Muscle layer of colon (tissue), 2 donors: ENCODE results near the gene PBXIP1.
"Not testable (repeated sequence)": the region's sequence is repeated elsewhere in the genome, so short reads cannot be mapped to it uniquely, and the experiment has no call there.

Source experiments
- H3K27ac ChIP-seq: one replicate; pipeline ENCODE4 v1.7.0; 2013; ENCODE audit warnings: low read depth, mild to moderate bottlenecking, low read length, moderate library complexity
- H3K27me3 ChIP-seq, 2 donors: one replicate each; pipeline ENCODE4 v1.7.0; 2013; ENCODE audit warnings: low read length in 2 of 2, mild to moderate bottlenecking in 2 of 2; ENCODE audit not compliant: insufficient read depth in 2 of 2, control insufficient read depth in 1 of 2
- H3K36me3 ChIP-seq: one replicate; pipeline ENCODE4 v1.7.0; 2013; ENCODE audit warnings: mild to moderate bottlenecking, low read length; ENCODE audit not compliant: insufficient read depth
- H3K4me1 ChIP-seq: one replicate; pipeline ENCODE4 v1.7.0; 2013; ENCODE audit warnings: mild to moderate bottlenecking, low read length; ENCODE audit not compliant: insufficient read depth
- H3K4me3 ChIP-seq, 2 donors: one replicate each; pipeline ENCODE4 v1.7.0; 2013; ENCODE audit warnings: low read length in 2 of 2, low read depth in 1 of 2, mild to moderate bottlenecking in 1 of 2, moderate library complexity in 1 of 2
- H3K9ac ChIP-seq: one replicate; pipeline ENCODE4 v1.7.0; 2013; ENCODE audit warnings: low read length
- H3K9me3 ChIP-seq: one replicate; pipeline ENCODE4 v1.7.0; 2013; ENCODE audit warnings: mild to moderate bottlenecking, low read length
- donor health status: abdominal sarcoma.
- donor health status: Adenocarcinoma of cecum.

The PBXIP1 gene

DNA sequence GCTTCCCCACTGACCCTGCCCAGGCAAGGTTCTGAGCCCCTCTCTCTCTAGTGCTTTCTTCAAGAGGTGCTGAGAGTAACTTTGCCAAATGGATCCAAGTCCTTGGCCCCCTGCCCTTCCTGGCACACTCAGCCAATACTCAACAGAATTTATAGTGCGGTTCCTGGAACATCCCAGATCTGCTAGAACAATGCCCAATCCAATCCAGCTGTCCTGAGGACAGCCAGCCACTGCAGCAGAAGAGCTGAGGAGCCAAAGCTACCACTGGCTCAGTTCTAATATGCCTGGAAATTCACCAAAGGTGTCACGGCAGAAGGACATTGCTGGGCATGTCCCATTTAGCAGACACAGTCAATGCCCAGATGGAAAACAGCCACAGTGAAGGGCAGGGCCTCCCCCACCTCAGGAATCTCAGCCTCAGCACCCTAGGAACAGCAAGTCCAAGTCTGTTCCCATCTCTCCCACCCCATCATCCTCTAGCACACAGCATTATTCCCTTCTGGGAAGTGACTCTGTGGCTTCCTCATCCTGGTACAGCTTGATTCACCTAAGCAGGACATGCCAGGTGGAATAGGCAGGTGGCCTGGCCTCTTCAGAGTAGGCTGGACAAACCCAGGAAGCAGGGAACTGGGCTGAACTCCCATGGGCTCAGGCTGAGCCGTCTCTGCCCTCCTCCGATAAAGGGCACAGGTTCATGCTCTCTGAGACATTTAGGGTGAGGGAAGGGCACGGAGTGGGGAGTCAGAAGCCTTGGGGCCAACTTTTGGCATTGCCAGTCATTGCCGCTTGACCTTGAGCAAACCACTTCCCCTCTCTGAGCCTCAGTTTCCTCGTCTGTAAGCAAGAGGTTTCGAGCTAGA, 44.0 kb downstream of the PBXIP1 start:
- Histone ChIP-seq H3K9me3 (no peaks in the 10 kb centered on the region), H3K27ac (no peak overlapping the region), H3K9ac (no peak overlapping the region), H3K36me3 (no peaks in the 10 kb centered on the region), H3K4me3 (no peak overlapping the region), H3K27me3 (no peaks in the 10 kb centered on the region), H3K4me1 (peaks cover 5% of the 10 kb centered on the region)

DNA sequence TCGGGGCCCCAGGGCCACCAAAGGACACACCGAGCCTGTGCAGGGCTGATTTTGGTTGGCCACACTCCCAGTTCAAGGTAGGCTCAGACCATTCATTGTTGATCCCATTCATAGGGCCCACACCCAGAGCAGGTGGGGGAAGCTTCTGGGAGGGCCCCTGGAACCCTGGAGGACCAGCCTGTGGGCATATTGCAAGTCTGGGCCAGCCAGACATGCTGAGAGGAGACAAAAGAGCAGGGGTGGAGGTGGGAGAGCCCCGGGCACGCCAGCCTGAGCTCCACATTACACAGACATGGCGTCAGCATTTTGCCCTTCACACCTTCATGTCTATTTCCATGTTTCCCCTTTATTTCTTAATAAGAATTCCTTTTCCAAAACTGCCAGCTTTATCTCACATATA, 45.0 kb downstream of the PBXIP1 start:
- Histone ChIP-seq H3K27me3 (no peaks in the 10 kb centered on the region), H3K36me3 (no peaks in the 10 kb centered on the region), H3K9me3 (no peaks in the 10 kb centered on the region), H3K4me1 (peaks cover 5% of the 10 kb centered on the region), H3K9ac (no peak overlapping the region), H3K4me3 (no peak overlapping the region), H3K27ac (no peak overlapping the region)

GRCh38 chr1:154908937-154909336, 47.0 kb downstream of the PBXIP1 start:
- Histone ChIP-seq H3K36me3 (no peaks in the 10 kb centered on the region), H3K27ac (no peak overlapping the region), H3K9ac (no peak overlapping the region), H3K4me1 (peaks cover 5% of the 10 kb centered on the region), H3K27me3 (no peaks in the 10 kb centered on the region), H3K4me3 (no peak overlapping the region), H3K9me3 (no peaks in the 10 kb centered on the region)

DNA sequence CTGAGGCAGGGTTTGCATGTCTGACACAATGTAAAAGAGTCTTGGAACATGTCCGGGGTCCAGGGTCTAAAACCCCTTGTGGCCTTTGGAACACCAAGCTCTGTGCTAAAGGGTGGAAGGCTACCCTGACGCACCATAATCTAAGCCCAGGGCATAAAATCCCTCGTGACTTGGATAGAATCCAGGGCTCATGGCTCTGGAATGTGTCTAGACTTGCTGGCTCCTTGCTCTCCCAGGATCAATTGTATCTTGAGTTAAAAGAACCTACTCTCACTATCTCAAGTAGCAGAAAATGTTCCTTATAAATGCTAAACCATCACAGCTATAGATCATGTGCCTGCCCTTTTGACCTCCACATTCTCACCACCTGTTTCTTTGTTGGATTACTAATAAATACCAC, 47.8 kb downstream of the PBXIP1 start:
- not testable (repeated sequence) for H3K4me3 ChIP-seq, H3K4me1 ChIP-seq, H3K27ac ChIP-seq, H3K36me3 ChIP-seq, H3K9me3 ChIP-seq, H3K9ac ChIP-seq, H3K27me3 ChIP-seq

GRCh38 chr1:154906621-154907081, 49.2 kb downstream of the PBXIP1 start:
- Histone ChIP-seq H3K4me1 (peaks cover under 1% of the 10 kb centered on the region), H3K4me3 (no peak overlapping the region), H3K9ac (no peak overlapping the region), H3K27ac (no peak overlapping the region), H3K9me3 (no peaks in the 10 kb centered on the region), H3K36me3 (no peaks in the 10 kb centered on the region), H3K27me3 (no peaks in the 10 kb centered on the region)

DNA sequence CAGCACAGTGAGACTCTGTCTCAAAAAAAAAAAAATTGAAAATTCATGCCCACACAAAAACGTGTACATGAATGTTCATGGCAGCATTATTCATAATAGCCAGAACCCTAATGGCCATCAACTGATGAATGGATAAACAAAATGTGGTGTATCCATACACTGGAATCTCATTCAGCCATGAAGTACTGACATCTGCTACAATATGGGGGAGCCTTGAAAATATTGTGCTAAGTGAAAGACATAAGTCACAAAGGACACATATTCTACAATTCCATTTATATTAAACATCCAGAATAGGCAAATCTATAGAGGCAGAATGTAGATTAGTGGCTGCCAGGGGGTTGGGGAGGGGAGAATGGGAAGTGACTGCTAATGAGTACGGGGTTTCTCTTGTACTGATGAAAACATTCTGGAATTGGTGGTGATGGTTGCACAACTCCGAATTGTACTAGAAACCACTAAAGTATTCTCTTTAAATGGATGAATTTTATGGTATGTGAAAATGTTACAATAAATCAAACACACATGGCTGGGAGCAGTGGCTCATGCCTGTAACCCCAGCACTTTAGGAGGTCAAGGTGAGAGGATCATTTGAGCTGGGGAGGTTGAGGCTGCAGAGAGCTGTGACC, 52.8 kb downstream of the PBXIP1 start:
- no peaks in the 10 kb centered on the region for H3K4me1 ChIP-seq
- H3K36me3 ChIP-seq = no peaks in the 10 kb centered on the region
- no peak overlapping the region for H3K9ac ChIP-seq
- H3K4me3 ChIP-seq = no peak overlapping the region
- no peaks in the 10 kb centered on the region for H3K9me3 ChIP-seq
- H3K27ac ChIP-seq = no peak overlapping the region
- no peaks in the 10 kb centered on the region for H3K27me3 ChIP-seq

DNA sequence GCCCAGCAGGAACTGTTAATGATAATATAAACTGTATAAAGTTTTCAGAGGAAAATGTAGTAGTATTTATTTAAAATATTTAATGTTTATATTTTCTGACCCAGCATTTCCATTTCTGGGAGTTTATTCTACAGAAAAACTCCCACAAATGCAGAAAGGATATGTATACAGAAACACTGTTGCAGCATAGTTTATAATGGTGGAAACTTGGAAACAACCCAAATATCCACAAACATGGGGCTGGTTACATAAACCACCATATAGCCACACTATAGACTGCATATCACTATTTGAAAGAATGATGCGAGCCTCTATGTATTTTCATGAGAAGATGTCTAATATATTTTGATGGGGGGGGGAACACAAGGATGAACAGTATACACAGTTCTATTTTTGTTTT, 54.3 kb downstream of the PBXIP1 start:
- H3K9ac ChIP-seq = no peak overlapping the region

GRCh38 chr1:154899041-154899440, 56.9 kb downstream of the PBXIP1 start:
- Histone ChIP-seq H3K9ac (no peak overlapping the region), H3K27me3 (no peaks in the 10 kb centered on the region), H3K9me3 (no peaks in the 10 kb centered on the region), H3K27ac (no peak overlapping the region), H3K4me1 (no peaks in the 10 kb centered on the region), H3K4me3 (no peak overlapping the region), H3K36me3 (no peaks in the 10 kb centered on the region)

More for the DNA sequence above, 54.3 kb downstream of the PBXIP1 start:
- no peaks in the 10 kb centered on the region for H3K4me1 ChIP-seq
- H3K9me3 ChIP-seq = no peaks in the 10 kb centered on the region
- no peak overlapping the region for H3K4me3 ChIP-seq
- H3K27me3 ChIP-seq = no peaks in the 10 kb centered on the region
- H3K27ac ChIP-seq = no peak overlapping the region
- no peaks in the 10 kb centered on the region for H3K36me3 ChIP-seq

- H3K27ac ChIP-seq = no peak overlapping the region
- no peaks in the 10 kb centered on the region for H3K9me3 ChIP-seq
- H3K9ac ChIP-seq = no peak overlapping the region
- H3K4me3 ChIP-seq = no peak overlapping the region
- no peaks in the 10 kb centered on the region for H3K27me3 ChIP-seq
- no peaks in the 10 kb centered on the region for H3K36me3 ChIP-seq
- H3K4me1 ChIP-seq = no peaks in the 10 kb centered on the region
Observed at GRCh38 chr1:154896771-154897286, 59.1 kb downstream of the PBXIP1 start.

GRCh38 chr1:154895798-154896197, 60.1 kb downstream of the PBXIP1 start:
- Histone ChIP-seq H3K27me3 (no peaks in the 10 kb centered on the region), H3K4me3 (no peak overlapping the region), H3K9me3 (no peaks in the 10 kb centered on the region), H3K9ac (no peak overlapping the region), H3K27ac (no peak overlapping the region), H3K36me3 (no peaks in the 10 kb centered on the region), H3K4me1 (no peaks in the 10 kb centered on the region)
